WERI-Rb-1 (cell line): ENCODE measurements around the gene WAS.

Experiments
- DNase-seq: peaks from one replicate; pipeline ENCODE4 v3.0.0-alpha.2; 2020
- H3K27ac ChIP-seq: fragments of 250-450 bp; sonication (Bioruptor Pico); 2 replicates; pipeline ENCODE4 v1.5.1; 2020; ENCODE audit warnings: mild to moderate bottlenecking, moderate library complexity
- H3K27me3 ChIP-seq: fragments of 250-450 bp; sonication (Bioruptor Pico); 2 replicates; pipeline ENCODE4 v1.5.1; 2021; ENCODE audit warnings: mild to moderate bottlenecking, low read depth, moderate library complexity; ENCODE audit not compliant: insufficient read depth, severe bottlenecking
- H3K36me3 ChIP-seq: fragments of 250-450 bp; sonication (Bioruptor Pico); 2 replicates; pipeline ENCODE4 v1.5.1; 2020; ENCODE audit warnings: mild to moderate bottlenecking, moderate library complexity
- H3K4me3 ChIP-seq: 2 replicates; pipeline ENCODE4 v1.5.1; 2011; ENCODE audit warnings: low read depth, mild to moderate bottlenecking, control low read depth, low read length
- H3K9me3 ChIP-seq: fragments of 250-450 bp; sonication (Bioruptor Pico); 2 replicates; pipeline ENCODE4 v1.5.1; 2021; ENCODE audit warnings: mild to moderate bottlenecking, moderate library complexity; ENCODE audit not compliant: severe bottlenecking
- CTCF ChIP-seq: IDR thresholded peaks from 2 replicates; pipeline ENCODE4 v1.5.1; 2011; ENCODE audit warnings: low read depth, mild to moderate bottlenecking, control low read depth, inconsistent platforms, low read length

The WAS gene

DNA sequence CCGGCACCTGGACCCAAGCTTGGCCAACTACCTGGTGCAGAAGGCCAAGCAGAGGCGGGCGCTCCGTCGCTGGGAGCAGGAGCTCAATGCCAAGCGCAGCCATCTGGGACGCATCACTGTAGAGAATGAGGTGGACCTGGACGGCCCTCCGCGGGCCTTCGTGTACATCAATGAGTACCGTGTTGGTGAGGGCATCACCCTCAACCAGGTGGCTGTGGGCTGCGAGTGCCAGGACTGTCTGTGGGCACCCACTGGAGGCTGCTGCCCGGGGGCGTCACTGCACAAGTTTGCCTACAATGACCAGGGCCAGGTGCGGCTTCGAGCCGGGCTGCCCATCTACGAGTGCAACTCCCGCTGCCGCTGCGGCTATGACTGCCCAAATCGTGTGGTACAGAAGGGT, 16.6 kb downstream of the WAS start:
- no peak overlapping the region for H3K27ac ChIP-seq
- H3K36me3 ChIP-seq: peaks cover 32% of the 10 kb centered on the region
- DNase-seq: no peak
- H3K27me3 ChIP-seq: peaks cover 21% of the 10 kb centered on the region
- no peak for TF ChIP-seq CTCF
- H3K4me3 ChIP-seq: no peak overlapping the region
- no peaks in the 10 kb centered on the region for H3K9me3 ChIP-seq

GRCh38 chrX:48700951-48701653, 17.5 kb downstream of the WAS start:
- Histone ChIP-seq H3K27me3 (peaks cover 21% of the 10 kb centered on the region), H3K36me3 (peaks cover 32% of the 10 kb centered on the region), H3K27ac (no peak overlapping the region), H3K4me3 (no peak overlapping the region), H3K9me3 (no peaks in the 10 kb centered on the region)
- TF ChIP-seq CTCF: no peak
- DNase-seq: no peak

- no peak for TF ChIP-seq CTCF
- DNase-seq: no peak
- Histone ChIP-seq H3K27me3 (peaks cover 21% of the 10 kb centered on the region), H3K36me3 (peaks cover 32% of the 10 kb centered on the region), H3K27ac (no peak overlapping the region), H3K9me3 (no peaks in the 10 kb centered on the region), H3K4me3 (no peak overlapping the region)
Observed at GRCh38 chrX:48702032-48702431, 18.4 kb downstream of the WAS start.

GRCh38 chrX:48702716-48703115, 19.1 kb downstream of the WAS start:
- Histone ChIP-seq H3K36me3 (peaks cover 36% of the 10 kb centered on the region), H3K27me3 (peaks cover 16% of the 10 kb centered on the region), H3K9me3 (no peaks in the 10 kb centered on the region), H3K4me3 (no peak overlapping the region), H3K27ac (no peak overlapping the region)
- DNase-seq: no peak
- TF ChIP-seq CTCF: no peak

DNA sequence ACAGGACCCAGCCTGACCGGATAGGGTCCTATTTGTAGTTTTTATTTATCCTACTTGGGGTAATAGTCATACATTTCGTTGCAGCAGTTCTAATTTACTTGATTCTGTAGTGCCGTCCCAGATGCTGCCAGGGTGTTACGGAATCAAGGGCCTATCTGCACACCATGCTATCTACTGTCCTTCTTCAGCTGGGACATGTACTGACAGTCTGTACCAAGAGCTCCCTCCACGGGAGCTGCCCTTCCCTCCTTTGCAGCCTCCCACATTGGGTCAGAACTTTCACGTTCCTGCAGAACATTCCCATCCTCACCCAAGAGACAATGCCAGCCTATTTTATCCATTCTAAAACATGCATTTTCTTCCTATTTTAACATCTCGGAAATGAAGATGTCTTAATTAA, 19.6 kb downstream of the WAS start:
- DNase-seq: no peak
- peaks cover 11% of the 10 kb centered on the region for H3K27me3 ChIP-seq
- H3K36me3 ChIP-seq: peaks cover 36% of the 10 kb centered on the region
- no peak overlapping the region for H3K27ac ChIP-seq
- H3K9me3 ChIP-seq: no peaks in the 10 kb centered on the region
- no peak overlapping the region for H3K4me3 ChIP-seq
- TF ChIP-seq CTCF: no peak
